WTC11 (cell line): ENCODE results near the gene SVBP. TPM values are rescaled to one million over a fixed set of nuclear protein-coding genes. Genes with fewer than 3 reads are reported as not detected.
A peak's percentile ranks its signal among the peaks of the same experiment; 100 is the strongest.

Experiments used
- ATAC-seq: fragments of 200-7000 bp; cut with Tn5 transposase; 2 replicates; pipeline ENCODE4 v1.10.0; 2021; ENCODE audit warnings: mild to moderate bottlenecking, moderate library complexity
- CTCF ChIA-PET: fragments of 300-600 bp; sonication (Branson Sonifier 250); formaldehyde crosslinking; loops from one replicate; lab custom pipeline; 2021; ENCODE audit warnings: antibody characterized with exemption; lab: Charles Lee
- POLR2A ChIA-PET: fragments of 350-600 bp; sonication (Branson Sonifier 250); formaldehyde crosslinking; loops from one replicate; lab custom pipeline; 2021; ENCODE audit warnings: antibody characterized with exemption; lab: Charles Lee
- DNase-seq: peaks from one replicate; pipeline ENCODE4 v3.0.0; 2021; ENCODE audit warnings: low spot score
- H3K27ac Mint-ChIP-seq: 2 replicates; pipeline ENCODE4 v1.8.0; 2021; ENCODE audit warnings: mixed read lengths
- H3K27me3 Mint-ChIP-seq: 2 replicates; pipeline ENCODE4 v1.8.0; 2021; ENCODE audit warnings: low read depth, mild to moderate bottlenecking, moderate library complexity, mixed read lengths
- H3K36me3 Mint-ChIP-seq: 2 replicates; pipeline ENCODE4 v1.8.0; 2021; ENCODE audit warnings: mixed read lengths
- H3K4me1 Mint-ChIP-seq: 2 replicates; pipeline ENCODE4 v1.8.0; 2022; ENCODE audit warnings: mixed read lengths
- H3K4me3 Mint-ChIP-seq: 2 replicates; pipeline ENCODE4 v1.8.0; 2021; ENCODE audit warnings: mild to moderate bottlenecking, moderate library complexity, mixed read lengths
- H3K9me3 Mint-ChIP-seq: 2 replicates; pipeline ENCODE4 v1.8.0; 2021; ENCODE audit warnings: mixed read lengths
- ATF1 ChIP-seq: sonication (generic); formaldehyde crosslinking; IDR thresholded peaks from 2 replicates; pipeline ENCODE4 v1.8.1; 2023; ENCODE audit warnings: mild to moderate bottlenecking, moderate library complexity, missing genetic modification reagents
- CREM ChIP-seq: sonication (generic); formaldehyde crosslinking; IDR thresholded peaks from 2 replicates; pipeline ENCODE4 v1.8.1; 2022; ENCODE audit warnings: mild to moderate bottlenecking, missing genetic modification reagents, moderate library complexity
- ELF4 ChIP-seq: sonication (generic); formaldehyde crosslinking; IDR thresholded peaks from 2 replicates; pipeline ENCODE4 v1.8.1; 2022; ENCODE audit warnings: low read depth, mild to moderate bottlenecking, moderate library complexity, missing genetic modification reagents
- ETV6 ChIP-seq: sonication (generic); formaldehyde crosslinking; IDR thresholded peaks from 2 replicates; pipeline ENCODE4 v1.8.1; 2022; ENCODE audit warnings: mild to moderate bottlenecking, missing genetic modification reagents
- FOXK1 ChIP-seq: sonication (generic); formaldehyde crosslinking; IDR thresholded peaks from 2 replicates; pipeline ENCODE4 v1.8.0; 2022; ENCODE audit warnings: mild to moderate bottlenecking, moderate library complexity, missing genetic modification reagents
- FOXP1 ChIP-seq: sonication (generic); formaldehyde crosslinking; IDR thresholded peaks from 2 replicates; pipeline ENCODE4 v1.8.0; 2022; ENCODE audit warnings: missing genetic modification reagents, mild to moderate bottlenecking, moderate library complexity, borderline replicate concordance
- GABPB1 ChIP-seq: sonication (generic); formaldehyde crosslinking; IDR thresholded peaks from 2 replicates; pipeline ENCODE4 v1.8.1; 2023; ENCODE audit warnings: mild to moderate bottlenecking, missing genetic modification reagents
- JUN ChIP-seq: sonication (generic); formaldehyde crosslinking; IDR thresholded peaks from 2 replicates; pipeline ENCODE4 v1.8.0; 2023; ENCODE audit warnings: mild to moderate bottlenecking, missing genetic modification reagents
- KAT7 ChIP-seq: sonication (generic); formaldehyde crosslinking; IDR thresholded peaks from 2 replicates; pipeline ENCODE4 v1.8.1; 2023; ENCODE audit warnings: missing genetic modification reagents, mild to moderate bottlenecking, borderline replicate concordance
- NFYB ChIP-seq: sonication (generic); formaldehyde crosslinking; conservative IDR thresholded peaks from 2 replicates; pipeline ENCODE4 v1.8.0; 2022; ENCODE audit warnings: low read depth, missing genetic modification reagents
- RELA ChIP-seq: sonication (generic); formaldehyde crosslinking; IDR thresholded peaks from 2 replicates; pipeline ENCODE4 v1.8.1; 2022; ENCODE audit warnings: missing genetic modification reagents, mild to moderate bottlenecking, borderline replicate concordance
- SMAD3 ChIP-seq: sonication (generic); formaldehyde crosslinking; IDR thresholded peaks from 2 replicates; pipeline ENCODE4 v1.8.0; 2022; ENCODE audit warnings: missing genetic modification reagents, mild to moderate bottlenecking, borderline replicate concordance
- SP1 ChIP-seq: sonication (generic); formaldehyde crosslinking; conservative IDR thresholded peaks from 2 replicates; pipeline ENCODE4 v1.8.1; 2022; ENCODE audit warnings: missing genetic modification reagents
- ZNF121 ChIP-seq: sonication (generic); formaldehyde crosslinking; IDR thresholded peaks from 2 replicates; pipeline ENCODE4 v1.8.0; 2023; ENCODE audit warnings: missing genetic modification reagents
- ZNF219 ChIP-seq: sonication (generic); formaldehyde crosslinking; IDR thresholded peaks from 2 replicates; pipeline ENCODE4 v1.8.0; 2023; ENCODE audit warnings: missing genetic modification reagents, mild to moderate bottlenecking, borderline replicate concordance
- ZNF232 ChIP-seq: sonication (generic); formaldehyde crosslinking; IDR thresholded peaks from 2 replicates; pipeline ENCODE4 v1.8.0; 2022; ENCODE audit warnings: mild to moderate bottlenecking, missing genetic modification reagents
- ZNF396 ChIP-seq: fragments of 250-450 bp; sonication (Bioruptor Pico); IDR thresholded peaks from 2 replicates; pipeline ENCODE4 v1.8.0; 2021; ENCODE audit warnings: mild to moderate bottlenecking, moderate library complexity, borderline replicate concordance
- ZNF423 ChIP-seq: fragments of 250-450 bp; sonication (Bioruptor Pico); IDR thresholded peaks from 2 replicates; pipeline ENCODE4 v2.1.2; 2022; ENCODE audit warnings: mild to moderate bottlenecking, moderate library complexity
- total RNA-seq: library from RNA; stranded (reverse); gene quantifications from 3 replicates; pipeline ENCODE4 v1.2.3, GENCODE V29; 2021
- TF ChIP-seq, protein P1 (sequence below): sonication (generic); formaldehyde crosslinking; IDR thresholded peaks from 2 replicates; pipeline ENCODE4 v1.8.0; 2023; ENCODE audit warnings: missing genetic modification reagents
- TF ChIP-seq, protein P2 (sequence below): sonication (generic); formaldehyde crosslinking; IDR thresholded peaks from 2 replicates; pipeline ENCODE4 v1.8.1; 2023; ENCODE audit warnings: mild to moderate bottlenecking, missing genetic modification reagents, moderate library complexity
- TF ChIP-seq, protein P3 (sequence below): sonication (generic); formaldehyde crosslinking; IDR thresholded peaks from 2 replicates; pipeline ENCODE4 v1.8.0; 2023; ENCODE audit warnings: missing genetic modification reagents, mild to moderate bottlenecking, borderline replicate concordance
- TF ChIP-seq, protein P4 (sequence below): sonication (generic); formaldehyde crosslinking; IDR thresholded peaks from 2 replicates; pipeline ENCODE4 v1.8.0; 2022; ENCODE audit warnings: mild to moderate bottlenecking, missing genetic modification reagents
- TF ChIP-seq, protein P5 (sequence below): sonication (generic); formaldehyde crosslinking; IDR thresholded peaks from 2 replicates; pipeline ENCODE4 v1.8.0; 2022; ENCODE audit warnings: mild to moderate bottlenecking, missing genetic modification reagents
- TF ChIP-seq, protein P6 (sequence below): sonication (generic); formaldehyde crosslinking; IDR thresholded peaks from 2 replicates; pipeline ENCODE4 v1.8.1; 2022; ENCODE audit warnings: mild to moderate bottlenecking, moderate library complexity, missing genetic modification reagents
- TF ChIP-seq, protein P7 (sequence below): sonication (generic); formaldehyde crosslinking; IDR thresholded peaks from 2 replicates; pipeline ENCODE4 v1.8.1; 2023; ENCODE audit warnings: mild to moderate bottlenecking, moderate library complexity, missing genetic modification reagents

SVBP gene
- total RNA-seq, 1 experiment from 2014 or later: 28.7 TPM

DNA sequence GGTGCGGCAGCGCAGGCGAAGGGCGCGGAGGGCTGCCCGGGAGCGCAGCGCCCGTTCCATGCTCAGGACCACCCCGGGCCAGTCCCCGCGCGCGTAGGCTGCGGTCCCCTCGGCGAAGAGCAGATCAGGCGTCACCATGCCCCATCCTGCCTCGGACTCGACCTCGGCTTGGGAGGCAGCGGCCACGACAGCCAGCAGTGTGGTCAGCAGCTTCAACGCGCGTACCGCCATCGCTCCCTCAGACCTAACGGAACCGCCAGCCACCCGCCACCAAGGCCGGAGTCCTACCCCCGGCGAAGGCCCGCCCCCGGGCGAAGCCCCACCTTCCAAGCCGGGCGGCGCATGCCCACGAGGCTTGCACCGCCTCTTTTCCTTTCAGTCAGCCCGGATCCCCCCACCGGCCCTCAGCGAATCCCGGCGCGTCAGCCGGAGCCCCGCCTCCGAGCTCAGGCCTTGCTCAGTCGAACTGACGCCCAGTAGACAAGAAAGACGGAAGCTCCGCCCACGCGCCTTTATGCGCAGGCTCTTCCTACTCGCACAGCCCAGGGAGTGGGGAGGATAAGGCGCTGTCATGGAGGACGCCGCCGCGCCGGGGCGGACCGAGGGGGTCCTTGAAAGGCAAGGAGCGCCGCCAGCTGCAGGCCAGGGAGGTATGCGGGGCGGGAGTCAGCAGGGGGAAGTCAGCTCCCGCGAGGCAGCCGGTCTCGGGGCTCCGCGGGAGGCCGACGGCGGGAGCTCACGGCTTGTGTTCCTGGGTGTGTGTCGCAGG lies 50.3 kb downstream of the SVBP start, which contains the start of the genes C1orf50 and P3H1:
Gene C1orf50 (plus strand): TSS at position 509 of the 769 bp plus-strand sequence. CDS start 63 bp downstream, at position 572.
Gene P3H1 (minus strand): TSS at position 288 of the 769 bp plus-strand sequence. CDS start 57 bp downstream, at position 231.
- H3K36me3 Mint-ChIP-seq: peaks cover 12% of the 10 kb centered on the region
- ATAC-seq: peak; percentile 91
- H3K4me3 Mint-ChIP-seq: no peak within 1 kb of the TSS; the same call in 1 of the 2 replicates
- ChIA-PET CTCF (interaction anchor here (0.6 to 3.7 kb wide), 29 partner anchors 8 to 623 kb away, joined by 3 to 42 read pairs (median 5); partner anchors contain the start of genes CLDN19, ERMAP, PPIH and ZNF691), POLR2A (interaction anchor here (0.6 to 2.9 kb wide), 15 partner anchors 9 to 292 kb away, joined by 3 to 11 read pairs (median 4); partner anchors contain the start of genes CLDN19, ERMAP, SVBP and YBX1)
- no peaks in the 10 kb centered on the region for H3K9me3 Mint-ChIP-seq
- H3K4me1 Mint-ChIP-seq: peaks cover 12% of the 10 kb centered on the region
- peak; percentile 100 for DNase-seq
- H3K27ac Mint-ChIP-seq: peak within 1 kb of the TSS; percentile 86
- H3K27me3 Mint-ChIP-seq: no peaks in the 10 kb centered on the region
- TF ChIP-seq, protein P1, sequence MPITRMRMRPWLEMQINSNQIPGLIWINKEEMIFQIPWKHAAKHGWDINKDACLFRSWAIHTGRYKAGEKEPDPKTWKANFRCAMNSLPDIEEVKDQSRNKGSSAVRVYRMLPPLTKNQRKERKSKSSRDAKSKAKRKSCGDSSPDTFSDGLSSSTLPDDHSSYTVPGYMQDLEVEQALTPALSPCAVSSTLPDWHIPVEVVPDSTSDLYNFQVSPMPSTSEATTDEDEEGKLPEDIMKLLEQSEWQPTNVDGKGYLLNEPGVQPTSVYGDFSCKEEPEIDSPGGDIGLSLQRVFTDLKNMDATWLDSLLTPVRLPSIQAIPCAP (CRISPR knock-in tag): no peak; the same call in 1 of the 2 replicates
- TF ChIP-seq ZNF396 (CRISPR knock-in tag): no peak
- TF ChIP-seq ZNF232 (CRISPR knock-in tag): peak; percentile 50; the same call in 1 of the 2 replicates
- TF ChIP-seq RELA (CRISPR knock-in tag): no peak
- TF ChIP-seq, protein P2, sequence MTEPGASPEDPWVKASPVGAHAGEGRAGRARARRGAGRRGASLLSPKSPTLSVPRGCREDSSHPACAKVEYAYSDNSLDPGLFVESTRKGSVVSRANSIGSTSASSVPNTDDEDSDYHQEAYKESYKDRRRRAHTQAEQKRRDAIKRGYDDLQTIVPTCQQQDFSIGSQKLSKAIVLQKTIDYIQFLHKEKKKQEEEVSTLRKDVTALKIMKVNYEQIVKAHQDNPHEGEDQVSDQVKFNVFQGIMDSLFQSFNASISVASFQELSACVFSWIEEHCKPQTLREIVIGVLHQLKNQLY: 0 out of 2 replicates have a peak, but pooled peaks have one; percentile 38
- TF ChIP-seq GABPB1: peak; percentile 40; the same call in 1 of the 2 replicates
- TF ChIP-seq, protein P3, sequence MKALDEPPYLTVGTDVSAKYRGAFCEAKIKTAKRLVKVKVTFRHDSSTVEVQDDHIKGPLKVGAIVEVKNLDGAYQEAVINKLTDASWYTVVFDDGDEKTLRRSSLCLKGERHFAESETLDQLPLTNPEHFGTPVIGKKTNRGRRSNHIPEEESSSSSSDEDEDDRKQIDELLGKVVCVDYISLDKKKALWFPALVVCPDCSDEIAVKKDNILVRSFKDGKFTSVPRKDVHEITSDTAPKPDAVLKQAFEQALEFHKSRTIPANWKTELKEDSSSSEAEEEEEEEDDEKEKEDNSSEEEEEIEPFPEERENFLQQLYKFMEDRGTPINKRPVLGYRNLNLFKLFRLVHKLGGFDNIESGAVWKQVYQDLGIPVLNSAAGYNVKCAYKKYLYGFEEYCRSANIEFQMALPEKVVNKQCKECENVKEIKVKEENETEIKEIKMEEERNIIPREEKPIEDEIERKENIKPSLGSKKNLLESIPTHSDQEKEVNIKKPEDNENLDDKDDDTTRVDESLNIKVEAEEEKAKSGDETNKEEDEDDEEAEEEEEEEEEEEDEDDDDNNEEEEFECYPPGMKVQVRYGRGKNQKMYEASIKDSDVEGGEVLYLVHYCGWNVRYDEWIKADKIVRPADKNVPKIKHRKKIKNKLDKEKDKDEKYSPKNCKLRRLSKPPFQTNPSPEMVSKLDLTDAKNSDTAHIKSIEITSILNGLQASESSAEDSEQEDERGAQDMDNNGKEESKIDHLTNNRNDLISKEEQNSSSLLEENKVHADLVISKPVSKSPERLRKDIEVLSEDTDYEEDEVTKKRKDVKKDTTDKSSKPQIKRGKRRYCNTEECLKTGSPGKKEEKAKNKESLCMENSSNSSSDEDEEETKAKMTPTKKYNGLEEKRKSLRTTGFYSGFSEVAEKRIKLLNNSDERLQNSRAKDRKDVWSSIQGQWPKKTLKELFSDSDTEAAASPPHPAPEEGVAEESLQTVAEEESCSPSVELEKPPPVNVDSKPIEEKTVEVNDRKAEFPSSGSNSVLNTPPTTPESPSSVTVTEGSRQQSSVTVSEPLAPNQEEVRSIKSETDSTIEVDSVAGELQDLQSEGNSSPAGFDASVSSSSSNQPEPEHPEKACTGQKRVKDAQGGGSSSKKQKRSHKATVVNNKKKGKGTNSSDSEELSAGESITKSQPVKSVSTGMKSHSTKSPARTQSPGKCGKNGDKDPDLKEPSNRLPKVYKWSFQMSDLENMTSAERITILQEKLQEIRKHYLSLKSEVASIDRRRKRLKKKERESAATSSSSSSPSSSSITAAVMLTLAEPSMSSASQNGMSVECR (CRISPR knock-in tag): 0 out of 2 replicates have a peak, but pooled peaks have one; percentile 26
- TF ChIP-seq ELF4 (CRISPR knock-in tag): no peak
- TF ChIP-seq FOXK1 (CRISPR knock-in tag): peak; percentile 23
- 0 out of 2 replicates have a peak, but pooled peaks have one; percentile 58 for TF ChIP-seq KAT7 (CRISPR knock-in tag)
- 0 out of 2 replicates have a peak, but pooled peaks have one; percentile 35 for TF ChIP-seq ZNF219 (CRISPR knock-in tag)
- peak; percentile 36; the same call in 1 of the 2 replicates for TF ChIP-seq ETV6 (CRISPR knock-in tag)
- peak; percentile 75; the same call in 1 of the 2 replicates for TF ChIP-seq SMAD3 (CRISPR knock-in tag)
- TF ChIP-seq, protein P4, sequence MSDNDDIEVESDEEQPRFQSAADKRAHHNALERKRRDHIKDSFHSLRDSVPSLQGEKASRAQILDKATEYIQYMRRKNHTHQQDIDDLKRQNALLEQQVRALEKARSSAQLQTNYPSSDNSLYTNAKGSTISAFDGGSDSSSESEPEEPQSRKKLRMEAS (CRISPR knock-in tag): peak; percentile 59; the same call in 1 of the 2 replicates
- TF ChIP-seq, protein P5, sequence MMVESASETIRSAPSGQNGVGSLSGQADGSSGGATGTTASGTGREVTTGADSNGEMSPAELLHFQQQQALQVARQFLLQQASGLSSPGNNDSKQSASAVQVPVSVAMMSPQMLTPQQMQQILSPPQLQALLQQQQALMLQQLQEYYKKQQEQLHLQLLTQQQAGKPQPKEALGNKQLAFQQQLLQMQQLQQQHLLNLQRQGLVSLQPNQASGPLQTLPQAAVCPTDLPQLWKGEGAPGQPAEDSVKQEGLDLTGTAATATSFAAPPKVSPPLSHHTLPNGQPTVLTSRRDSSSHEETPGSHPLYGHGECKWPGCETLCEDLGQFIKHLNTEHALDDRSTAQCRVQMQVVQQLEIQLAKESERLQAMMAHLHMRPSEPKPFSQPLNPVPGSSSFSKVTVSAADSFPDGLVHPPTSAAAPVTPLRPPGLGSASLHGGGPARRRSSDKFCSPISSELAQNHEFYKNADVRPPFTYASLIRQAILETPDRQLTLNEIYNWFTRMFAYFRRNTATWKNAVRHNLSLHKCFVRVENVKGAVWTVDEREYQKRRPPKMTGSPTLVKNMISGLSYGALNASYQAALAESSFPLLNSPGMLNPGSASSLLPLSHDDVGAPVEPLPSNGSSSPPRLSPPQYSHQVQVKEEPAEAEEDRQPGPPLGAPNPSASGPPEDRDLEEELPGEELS (CRISPR knock-in tag): peak; percentile 69; the same call in 1 of the 2 replicates
- no peak; the same call in 1 of the 2 replicates for TF ChIP-seq JUN (CRISPR knock-in tag)
- no peak for TF ChIP-seq NFYB (CRISPR knock-in tag)
- TF ChIP-seq CREM: peak; percentile 45; the same call in 1 of the 2 replicates
- TF ChIP-seq ATF1 (CRISPR knock-in tag): 0 out of 2 replicates have a peak, but pooled peaks have one; percentile 42
- TF ChIP-seq ZNF423 (CRISPR knock-in tag): no peak
- TF ChIP-seq, protein P6, sequence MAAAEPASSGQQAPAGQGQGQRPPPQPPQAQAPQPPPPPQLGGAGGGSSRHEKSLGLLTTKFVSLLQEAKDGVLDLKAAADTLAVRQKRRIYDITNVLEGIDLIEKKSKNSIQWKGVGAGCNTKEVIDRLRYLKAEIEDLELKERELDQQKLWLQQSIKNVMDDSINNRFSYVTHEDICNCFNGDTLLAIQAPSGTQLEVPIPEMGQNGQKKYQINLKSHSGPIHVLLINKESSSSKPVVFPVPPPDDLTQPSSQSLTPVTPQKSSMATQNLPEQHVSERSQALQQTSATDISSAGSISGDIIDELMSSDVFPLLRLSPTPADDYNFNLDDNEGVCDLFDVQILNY (CRISPR knock-in tag): 0 out of 2 replicates have a peak, but pooled peaks have one; percentile 33
- peak; percentile 82 for TF ChIP-seq FOXP1 (CRISPR knock-in tag)
- TF ChIP-seq ZNF121 (CRISPR knock-in tag): peak; percentile 10; the same call in 1 of the 2 replicates
- TF ChIP-seq SP1 (CRISPR knock-in tag): peak; percentile 76; the same call in 1 of the 2 replicates
- TF ChIP-seq, protein P7, sequence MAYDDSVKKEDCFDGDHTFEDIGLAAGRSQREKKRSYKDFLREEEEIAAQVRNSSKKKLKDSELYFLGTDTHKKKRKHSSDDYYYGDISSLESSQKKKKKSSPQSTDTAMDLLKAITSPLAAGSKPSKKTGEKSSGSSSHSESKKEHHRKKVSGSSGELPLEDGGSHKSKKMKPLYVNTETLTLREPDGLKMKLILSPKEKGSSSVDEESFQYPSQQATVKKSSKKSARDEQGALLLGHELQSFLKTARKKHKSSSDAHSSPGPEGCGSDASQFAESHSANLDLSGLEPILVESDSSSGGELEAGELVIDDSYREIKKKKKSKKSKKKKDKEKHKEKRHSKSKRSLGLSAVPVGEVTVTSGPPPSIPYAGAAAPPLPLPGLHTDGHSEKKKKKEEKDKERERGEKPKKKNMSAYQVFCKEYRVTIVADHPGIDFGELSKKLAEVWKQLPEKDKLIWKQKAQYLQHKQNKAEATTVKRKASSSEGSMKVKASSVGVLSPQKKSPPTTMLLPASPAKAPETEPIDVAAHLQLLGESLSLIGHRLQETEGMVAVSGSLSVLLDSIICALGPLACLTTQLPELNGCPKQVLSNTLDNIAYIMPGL (CRISPR knock-in tag): peak; percentile 42
